Raji (cell line): Measurements from ENCODE around the gene SLC48A1.

Source experiments
- POLR2A ChIP-seq: IDR thresholded peaks from 2 replicates; pipeline ENCODE4 v1.6.1; 2011; ENCODE audit warnings: low read depth, low read length, control low read depth; ENCODE audit not compliant: insufficient read depth

SLC48A1 gene

DNA sequence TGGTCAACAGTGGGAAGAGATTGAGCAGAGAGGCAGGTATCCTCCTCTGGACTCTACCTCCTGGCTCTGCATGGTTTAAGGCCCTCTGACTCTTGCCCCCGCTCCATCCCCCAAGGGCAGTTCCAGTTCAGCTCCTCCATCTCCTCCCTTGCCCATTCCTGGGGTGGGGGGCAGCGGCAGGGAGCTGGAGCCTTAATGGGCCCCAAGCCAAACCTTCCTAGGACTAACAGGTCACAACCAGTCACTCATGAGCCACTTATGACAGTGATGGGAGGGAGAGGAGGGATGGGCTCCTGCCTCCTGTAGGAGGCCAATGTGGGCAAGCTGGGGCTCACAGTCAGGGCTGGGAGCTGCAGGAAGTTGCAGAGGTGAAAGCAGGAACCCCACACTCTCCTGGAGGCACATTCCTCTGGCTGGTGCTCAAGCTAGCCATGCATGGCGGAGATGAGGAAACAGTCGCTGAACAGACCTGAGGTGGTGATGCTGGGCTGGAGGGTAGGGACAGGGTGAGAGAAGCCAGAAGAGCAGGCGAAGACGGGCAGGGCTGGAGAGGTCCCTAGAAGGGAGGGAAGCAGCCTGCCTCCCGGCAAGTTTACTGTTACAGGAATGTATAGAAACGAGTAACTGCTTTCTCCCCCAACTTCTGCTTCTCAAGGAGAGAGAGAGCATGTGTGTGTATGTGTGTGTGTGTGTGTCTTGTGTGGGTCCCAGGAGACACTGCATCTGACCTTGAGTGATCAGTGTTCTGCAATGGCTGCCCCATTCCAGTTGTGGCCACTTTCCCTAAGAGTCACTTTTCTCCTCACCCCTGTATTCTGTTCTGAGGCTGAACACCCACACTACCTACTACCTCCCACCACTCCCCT, 9.3 kb upstream of the SLC48A1 start:
- no peak for TF ChIP-seq POLR2A

DNA sequence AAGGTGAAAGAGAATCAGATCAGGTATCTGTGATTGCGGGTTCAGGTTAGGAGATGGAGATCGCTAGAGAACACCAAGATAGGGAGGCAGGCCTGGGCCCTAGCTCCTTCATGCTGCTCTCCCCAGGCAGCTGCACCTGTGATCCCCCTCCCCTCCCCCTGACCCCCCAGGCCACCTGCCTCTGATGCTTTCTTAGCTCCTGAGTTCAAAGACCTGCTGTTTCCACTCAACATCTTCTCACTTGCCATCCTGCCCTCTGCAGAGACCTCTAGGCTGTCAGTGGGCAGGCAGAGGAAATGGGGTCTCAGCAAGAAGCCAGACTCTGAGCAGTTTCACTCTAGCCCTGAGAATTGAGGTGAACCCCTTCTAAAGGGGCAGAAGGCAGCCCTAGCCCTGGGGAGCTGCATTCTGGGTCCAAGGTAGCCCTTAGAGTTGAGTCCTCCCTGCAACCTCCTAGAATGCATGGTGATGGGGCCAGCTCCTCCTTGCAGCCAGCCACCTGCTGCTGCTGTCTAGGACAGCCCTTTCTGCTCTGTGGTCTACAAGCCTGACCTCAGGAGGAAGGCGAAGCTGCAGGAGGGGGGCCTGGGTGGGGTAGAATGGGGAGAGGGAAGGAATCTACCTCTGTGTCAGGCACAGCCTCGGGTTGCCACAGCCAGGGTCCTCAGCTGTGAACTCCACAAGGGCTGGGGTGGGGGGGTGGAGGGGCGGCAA, 6.4 kb upstream of the SLC48A1 start:
- no peak for TF ChIP-seq POLR2A

DNA sequence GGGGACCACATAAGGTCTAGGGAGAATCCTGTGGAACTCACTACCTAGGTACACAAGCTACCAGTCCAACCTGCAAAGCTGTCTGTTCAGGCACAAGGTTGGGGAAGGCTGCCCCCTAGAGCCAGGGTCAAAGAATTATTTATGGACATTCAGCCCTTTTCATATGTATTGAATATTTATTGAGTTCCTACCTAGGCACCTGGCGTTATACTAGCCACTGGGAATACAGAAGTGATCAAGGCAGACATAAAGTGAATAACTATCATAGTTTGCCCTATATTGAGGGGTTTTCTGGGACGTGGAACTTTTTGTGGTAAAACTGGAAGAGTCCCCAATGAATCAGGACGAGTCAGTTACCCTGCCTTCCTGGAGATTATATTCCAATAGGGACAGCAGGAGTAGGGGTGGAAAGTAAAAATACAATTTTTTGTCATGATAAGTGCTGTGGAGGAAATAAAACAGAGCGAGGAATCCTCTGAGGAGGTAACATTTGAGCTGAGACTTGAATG, 5.8 kb upstream of the SLC48A1 start:
- TF ChIP-seq POLR2A = no peak

- no peak for TF ChIP-seq POLR2A
Observed at GRCh38 chr12:47768323-47768811, 4.7 kb upstream of the SLC48A1 start.

DNA sequence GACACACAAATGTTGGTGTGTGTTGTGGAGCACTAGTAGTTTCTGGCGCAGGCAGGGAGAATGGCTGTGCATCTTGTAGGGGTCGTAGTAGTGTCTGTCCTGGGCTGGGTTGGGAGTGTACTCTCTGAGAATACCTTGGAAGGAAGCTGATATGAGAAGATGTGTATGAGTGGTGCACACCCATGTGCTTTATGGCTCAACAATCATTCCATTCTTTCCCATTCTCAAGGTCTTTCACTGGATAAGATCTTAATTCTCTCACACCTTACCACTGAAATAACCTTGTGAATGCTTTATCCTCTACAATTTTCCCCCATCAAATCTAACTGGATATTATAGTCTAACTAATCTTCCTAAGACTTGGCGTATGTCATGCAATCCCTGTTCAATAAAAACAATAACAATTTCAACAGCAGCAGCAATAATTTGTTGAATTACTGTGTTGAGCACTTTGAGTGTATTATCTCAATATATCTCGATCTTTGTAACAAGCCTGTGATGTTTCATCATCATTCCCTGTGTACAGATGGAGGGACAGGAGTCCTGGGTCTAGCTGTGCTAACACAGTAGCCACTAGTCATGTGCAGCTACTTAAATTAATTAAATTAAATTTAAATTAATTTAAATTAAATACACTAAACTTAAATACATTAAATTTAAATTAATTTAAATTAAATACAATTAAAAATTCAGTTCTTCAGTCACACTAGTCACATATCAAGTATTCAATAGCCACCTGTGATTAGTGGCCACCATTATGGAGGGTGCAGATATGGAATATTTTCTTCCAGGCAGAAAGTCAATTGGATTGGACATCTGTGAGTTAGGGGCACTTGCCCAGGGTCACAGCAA, 3.6 kb upstream of the SLC48A1 start:
- TF ChIP-seq POLR2A = no peak

DNA sequence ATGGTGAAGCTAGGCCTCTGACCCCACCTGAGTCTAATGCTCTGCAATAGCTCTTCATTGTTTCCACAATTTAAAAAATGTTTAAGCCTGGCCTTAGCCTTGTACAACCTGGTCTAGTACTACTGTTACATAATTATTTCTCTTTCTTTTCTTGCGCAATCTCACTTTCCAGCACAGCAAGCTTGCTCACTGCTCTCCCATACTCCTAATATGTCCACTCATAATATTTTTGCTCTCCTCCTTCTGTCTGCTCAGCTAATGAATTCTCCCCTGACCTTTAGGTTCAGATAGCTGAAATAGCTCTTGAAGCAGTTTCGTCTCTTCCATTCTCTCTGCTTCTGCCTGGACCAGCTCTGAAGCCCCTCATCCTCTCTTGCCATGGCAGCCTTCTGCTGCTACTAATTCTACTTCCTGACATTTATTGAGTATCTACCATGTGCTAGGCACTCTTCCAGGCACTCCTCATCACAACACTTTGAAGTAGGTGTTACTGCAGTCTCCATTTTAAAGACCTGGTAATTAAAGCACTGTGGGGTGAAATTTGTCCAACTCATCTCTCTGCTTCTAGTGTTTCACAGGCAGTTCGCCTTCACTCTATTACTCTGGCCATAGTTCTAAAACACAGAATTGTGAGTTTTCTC, 2.8 kb upstream of the SLC48A1 start:
- TF ChIP-seq POLR2A = no peak

- no peak for TF ChIP-seq POLR2A
Observed at GRCh38 chr12:47771304-47771703, 1.7 kb upstream of the SLC48A1 start.

GRCh38 chr12:47772094-47772660, 861 bp upstream of the SLC48A1 start:
- no peak for TF ChIP-seq POLR2A

GRCh38 chr12:47772738-47773061, 338 bp upstream of the SLC48A1 start:
- no peak for TF ChIP-seq POLR2A

- TF ChIP-seq POLR2A = no peak
Observed at GRCh38 chr12:47773858-47774580, 981 bp downstream of the SLC48A1 start.

DNA sequence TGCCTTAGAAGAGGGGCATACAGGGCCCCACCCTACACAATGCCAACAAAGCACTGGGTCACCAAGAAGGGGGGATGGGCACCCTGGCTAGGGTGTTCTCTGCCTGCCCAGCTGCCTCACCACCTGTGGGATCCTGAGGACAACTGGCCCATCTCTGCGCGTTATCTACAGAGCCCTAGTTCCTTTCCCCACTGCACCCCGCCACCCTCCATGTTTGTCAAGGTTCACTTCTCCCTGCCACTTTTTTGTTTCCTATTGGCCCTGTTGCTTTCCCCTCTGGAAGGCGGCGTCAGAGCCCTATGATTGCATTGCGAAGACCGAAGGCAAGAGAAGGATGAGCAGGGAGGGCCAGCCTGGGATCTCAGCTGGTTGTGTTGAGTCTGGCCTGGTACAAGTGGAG, 1.6 kb downstream of the SLC48A1 start:
- TF ChIP-seq POLR2A = no peak

GRCh38 chr12:47775100-47775911, 2.3 kb downstream of the SLC48A1 start:
- 0 out of 2 replicates have a peak, but pooled peaks have one; percentile 15 for TF ChIP-seq POLR2A
